Osteoblast (primary cell): ENCODE results near the gene PLA2G4B. TPM values are rescaled to one million over a fixed set of nuclear protein-coding genes. Genes with fewer than 3 reads are reported as not detected.

Source experiments
- DNase-seq: peaks from one replicate; pipeline ENCODE4 v3.0.0; 2011; ENCODE audit warnings: low spot score, mixed read lengths; ENCODE audit not compliant: insufficient read length; ENCODE audit errors: missing footprints
- H2AFZ ChIP-seq: 2 replicates; pipeline ENCODE4 v1.6.0; 2011; ENCODE audit warnings: mild to moderate bottlenecking, low read length
- H3K27ac ChIP-seq: 2 replicates; pipeline ENCODE4 v1.5.1; 2011; ENCODE audit warnings: mild to moderate bottlenecking, low read depth, low read length, moderate library complexity
- H3K27me3 ChIP-seq: 2 replicates; pipeline ENCODE4 v1.6.0; 2012; ENCODE audit warnings: mild to moderate bottlenecking, control low read depth, inconsistent platforms, low read length, moderate library complexity; ENCODE audit not compliant: insufficient read depth
- H3K36me3 ChIP-seq: 2 replicates; pipeline ENCODE4 v1.5.1; 2011; ENCODE audit warnings: mild to moderate bottlenecking, low read length, control low read depth, moderate library complexity; ENCODE audit not compliant: insufficient read depth
- H3K4me1 ChIP-seq: 2 replicates; pipeline ENCODE4 v1.5.1; 2011; ENCODE audit warnings: mild to moderate bottlenecking, low read length, control low read depth, moderate library complexity; ENCODE audit not compliant: insufficient read depth
- H3K4me2 ChIP-seq: 2 replicates; pipeline ENCODE4 v1.6.0; 2011; ENCODE audit warnings: mild to moderate bottlenecking, low read length; ENCODE audit not compliant: insufficient read depth
- H3K4me3 ChIP-seq: fragments of 200-600 bp; sonication (generic); 3 replicates; pipeline ENCODE4 v1.5.1; 2012; ENCODE audit warnings: mild to moderate bottlenecking, low read length, inconsistent platforms; ENCODE audit not compliant: insufficient read depth
- H3K79me2 ChIP-seq: 2 replicates; pipeline ENCODE4 v1.6.0; 2012; ENCODE audit warnings: mild to moderate bottlenecking, low read length, control low read depth, inconsistent platforms; ENCODE audit not compliant: insufficient read depth
- H3K9me3 ChIP-seq: 2 replicates; pipeline ENCODE4 v1.5.1; 2011; ENCODE audit warnings: low read depth, low read length, control low read depth
- H4K20me1 ChIP-seq: 2 replicates; pipeline ENCODE4 v1.6.0; 2012; ENCODE audit warnings: mild to moderate bottlenecking, low read length, control low read depth; ENCODE audit not compliant: insufficient read depth
- total RNA-seq: library from RNA; depleted of rRNA; stranded (reverse); fragments of >200 nt; gene quantifications from 2 replicates; pipeline ENCODE4 v1.2.3, GENCODE V29; 2012
- TF ChIP-seq, protein P1 (sequence below): IDR thresholded peaks from 2 replicates; pipeline ENCODE4 v1.5.1; 2011; ENCODE audit warnings: mild to moderate bottlenecking, low read depth, low read length, moderate library complexity; ENCODE audit errors: extremely low read depth

PLA2G4B gene
- total RNA-seq, 1 donor, result 0.72 TPM

DNA sequence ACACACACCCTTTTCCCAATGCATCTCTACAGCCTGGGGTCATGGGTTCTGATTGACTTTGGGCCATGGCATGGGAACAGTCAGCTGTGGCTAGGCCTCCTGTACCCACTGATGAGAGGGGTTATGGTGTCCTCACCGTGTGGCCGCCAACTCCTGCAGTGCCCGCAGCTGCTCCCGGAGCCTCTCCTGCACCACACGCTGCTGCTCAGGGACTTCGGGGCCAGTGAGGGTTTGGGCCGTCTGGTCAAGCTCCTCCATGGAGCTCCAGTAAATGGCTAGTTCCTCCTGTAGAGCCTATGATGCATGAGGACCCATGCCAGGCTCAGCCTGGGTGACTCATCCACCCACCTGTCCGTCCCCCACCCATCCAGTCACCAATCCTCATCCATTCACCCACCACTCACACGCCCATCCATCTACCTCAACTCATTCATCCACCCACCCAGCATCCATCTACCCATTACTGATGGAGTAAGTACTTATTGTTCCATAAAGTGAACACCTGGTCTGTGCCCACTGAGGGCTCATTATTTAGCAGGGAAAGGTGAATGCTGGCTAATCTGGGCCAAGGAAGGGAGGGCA, 33.6 kb downstream of the PLA2G4B start:
- Histone ChIP-seq H3K36me3 (no peaks in the 10 kb centered on the region), H4K20me1 (no peaks in the 10 kb centered on the region), H3K4me2 (no peak overlapping the region), H3K9me3 (no peaks in the 10 kb centered on the region), H3K27me3 (peaks cover 4% of the 10 kb centered on the region), H3K27ac (no peak overlapping the region), H2AFZ (no peak overlapping the region), H3K4me3 (no peak overlapping the region), H3K4me1 (peaks cover 7% of the 10 kb centered on the region), H3K79me2 (no peaks in the 10 kb centered on the region)
- TF ChIP-seq, protein P1, sequence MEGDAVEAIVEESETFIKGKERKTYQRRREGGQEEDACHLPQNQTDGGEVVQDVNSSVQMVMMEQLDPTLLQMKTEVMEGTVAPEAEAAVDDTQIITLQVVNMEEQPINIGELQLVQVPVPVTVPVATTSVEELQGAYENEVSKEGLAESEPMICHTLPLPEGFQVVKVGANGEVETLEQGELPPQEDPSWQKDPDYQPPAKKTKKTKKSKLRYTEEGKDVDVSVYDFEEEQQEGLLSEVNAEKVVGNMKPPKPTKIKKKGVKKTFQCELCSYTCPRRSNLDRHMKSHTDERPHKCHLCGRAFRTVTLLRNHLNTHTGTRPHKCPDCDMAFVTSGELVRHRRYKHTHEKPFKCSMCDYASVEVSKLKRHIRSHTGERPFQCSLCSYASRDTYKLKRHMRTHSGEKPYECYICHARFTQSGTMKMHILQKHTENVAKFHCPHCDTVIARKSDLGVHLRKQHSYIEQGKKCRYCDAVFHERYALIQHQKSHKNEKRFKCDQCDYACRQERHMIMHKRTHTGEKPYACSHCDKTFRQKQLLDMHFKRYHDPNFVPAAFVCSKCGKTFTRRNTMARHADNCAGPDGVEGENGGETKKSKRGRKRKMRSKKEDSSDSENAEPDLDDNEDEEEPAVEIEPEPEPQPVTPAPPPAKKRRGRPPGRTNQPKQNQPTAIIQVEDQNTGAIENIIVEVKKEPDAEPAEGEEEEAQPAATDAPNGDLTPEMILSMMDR, result no peak
- DNase-seq, result no peak

DNA sequence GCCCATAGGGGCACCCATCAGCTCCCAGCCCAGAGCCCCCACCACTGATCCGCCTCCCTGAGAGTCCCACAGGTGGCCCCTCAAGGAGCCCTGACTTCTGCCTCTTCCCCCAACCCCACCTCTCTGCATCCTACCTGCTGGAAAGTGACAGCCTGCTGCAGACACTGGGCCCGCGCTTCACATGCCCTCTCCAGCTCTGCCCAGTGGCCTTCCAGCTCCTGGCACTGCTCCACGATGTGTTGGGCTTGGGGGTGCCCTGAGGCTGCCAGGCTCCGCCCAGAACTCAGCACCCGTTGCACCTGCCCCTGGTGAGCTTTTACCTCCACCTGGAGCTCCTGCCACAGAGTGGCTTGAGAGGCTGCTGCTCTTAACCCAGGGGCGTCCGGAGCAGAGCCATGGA, 35.1 kb downstream of the PLA2G4B start:
- peaks cover 4% of the 10 kb centered on the region for H3K27me3 ChIP-seq
- DNase-seq, result no peak
- TF ChIP-seq, protein P1, result no peak
- H4K20me1 ChIP-seq, result no peaks in the 10 kb centered on the region
- no peak overlapping the region for H3K27ac ChIP-seq
- H3K4me3 ChIP-seq, result no peak overlapping the region
- no peaks in the 10 kb centered on the region for H3K79me2 ChIP-seq
- H3K4me2 ChIP-seq, result no peak overlapping the region
- peaks cover 7% of the 10 kb centered on the region for H3K4me1 ChIP-seq
- H3K9me3 ChIP-seq, result no peaks in the 10 kb centered on the region
- H2AFZ ChIP-seq, result no peak overlapping the region
- H3K36me3 ChIP-seq, result no peaks in the 10 kb centered on the region

DNA sequence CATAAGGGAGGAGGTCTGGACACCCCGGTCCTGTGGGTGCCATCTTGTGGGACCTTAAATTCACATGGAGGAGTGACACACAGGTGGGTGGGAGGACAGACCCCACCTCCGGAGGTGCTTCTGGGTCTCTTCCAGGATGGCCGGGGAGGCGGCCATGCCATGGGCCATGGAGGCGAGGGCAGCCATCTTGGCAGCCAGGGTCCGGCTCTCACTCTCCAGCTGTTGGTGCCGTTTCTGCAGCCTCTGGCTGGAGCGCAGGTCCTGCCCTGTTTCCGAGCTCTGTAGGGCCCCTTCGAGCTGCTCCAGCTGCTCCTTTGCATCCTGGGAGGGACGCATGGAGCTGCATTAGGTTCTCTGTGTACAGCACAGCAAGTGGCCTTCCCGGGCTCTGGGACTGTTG, 36.1 kb downstream of the PLA2G4B start:
- H3K4me1 ChIP-seq, result peaks cover 7% of the 10 kb centered on the region
- no peak overlapping the region for H2AFZ ChIP-seq
- H4K20me1 ChIP-seq, result no peaks in the 10 kb centered on the region
- no peak overlapping the region for H3K4me2 ChIP-seq
- no peaks in the 10 kb centered on the region for H3K9me3 ChIP-seq
- no peak for DNase-seq
- H3K4me3 ChIP-seq, result no peak overlapping the region
- no peaks in the 10 kb centered on the region for H3K36me3 ChIP-seq
- H3K27ac ChIP-seq, result no peak overlapping the region
- peaks cover 4% of the 10 kb centered on the region for H3K27me3 ChIP-seq
- no peaks in the 10 kb centered on the region for H3K79me2 ChIP-seq
- TF ChIP-seq, protein P1, result no peak

DNA sequence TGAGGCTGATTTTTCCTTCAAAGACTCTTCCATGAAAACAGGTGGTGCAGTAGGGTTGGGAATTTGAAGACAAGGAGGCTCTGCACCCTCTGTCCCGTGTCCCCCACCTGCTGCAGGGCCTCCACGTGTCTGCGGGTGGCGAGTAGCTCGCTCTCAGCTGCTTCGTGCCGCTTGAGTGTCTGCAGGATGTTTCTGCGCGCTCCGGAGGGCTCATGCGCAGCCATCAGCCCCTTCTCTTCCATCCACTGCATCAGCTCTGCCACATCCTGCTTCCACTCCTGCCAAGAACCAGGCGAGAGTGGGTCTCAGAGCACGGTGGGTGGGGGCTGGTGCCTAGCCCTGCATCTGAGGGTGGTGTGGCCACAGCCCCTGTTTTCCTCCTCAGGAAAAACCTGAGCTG, 37.4 kb downstream of the PLA2G4B start:
- no peak overlapping the region for H3K27ac ChIP-seq
- no peaks in the 10 kb centered on the region for H3K36me3 ChIP-seq
- H3K79me2 ChIP-seq, result no peaks in the 10 kb centered on the region

More for the DNA sequence above, 37.4 kb downstream of the PLA2G4B start:
- peaks cover 7% of the 10 kb centered on the region for H3K27me3 ChIP-seq
- TF ChIP-seq, protein P1, result no peak
- H3K4me2 ChIP-seq, result no peak overlapping the region
- no peaks in the 10 kb centered on the region for H4K20me1 ChIP-seq
- no peak for DNase-seq
- H3K9me3 ChIP-seq, result no peaks in the 10 kb centered on the region
- H3K4me1 ChIP-seq, result peaks cover 1% of the 10 kb centered on the region
- no peak overlapping the region for H2AFZ ChIP-seq
- no peak overlapping the region for H3K4me3 ChIP-seq
